ENCODE data around the gene CITED1.

- no peak for TF ChIP-seq CTCF (IDR thresholded peaks at IDR 0.05)
- TF ChIP-seq POLR2A (IDR thresholded peaks at IDR 0.05), result no peak
Measured at GRCh38 chrX:72255445-72255844, 50.3 kb downstream of the CITED1 start.
